ENCODE data around the gene TAF11L12. TPM values are rescaled to one million over a fixed set of nuclear protein-coding genes. Genes with fewer than 3 reads are reported as not detected.
"Not testable (repeated sequence)": the region's sequence is repeated elsewhere in the genome, so short reads cannot be mapped to it uniquely, and the experiment has no call there.

TAF11L12 gene
- total RNA-seq, 2 experiments from 2014 or later: not detected

DNA sequence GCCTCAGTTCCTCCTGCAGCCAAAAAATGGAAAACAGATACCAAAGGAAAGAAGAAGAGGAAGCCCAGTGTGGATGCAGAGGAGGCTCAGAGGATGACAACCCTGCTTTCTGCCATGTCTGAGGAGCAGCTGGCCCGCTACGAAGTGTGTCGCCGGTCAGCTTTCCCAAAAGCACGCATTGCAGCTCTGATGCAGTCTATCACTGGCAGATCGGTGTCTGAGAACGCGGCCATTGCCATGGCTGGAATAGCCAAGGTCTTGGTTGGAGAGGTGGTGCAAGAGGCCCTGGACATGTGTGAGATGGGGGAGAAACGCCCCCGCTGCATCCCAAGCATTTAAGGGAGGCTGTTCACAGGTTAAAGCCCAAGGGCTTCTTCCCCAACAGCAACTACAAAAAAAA lies 39.0 kb downstream of the TAF11L12 start:
- CTCF ChIA-PET, DNase-seq, H3K4me3 Mint-ChIP-seq, H3K36me3 Mint-ChIP-seq, H3K27ac Mint-ChIP-seq, H3K27me3 Mint-ChIP-seq, ATAC-seq, H3K4me1 Mint-ChIP-seq: not testable (repeated sequence)
- H3K9me3 Mint-ChIP-seq (ENCODE audit: low read depth): peaks cover 20% of the 10 kb centered on the region

GRCh38 chr5:17655201-17655759 lies 45.1 kb downstream of the TAF11L12 start:
- H3K27ac Mint-ChIP-seq, H3K4me1 Mint-ChIP-seq, DNase-seq, H3K27me3 Mint-ChIP-seq, H3K36me3 Mint-ChIP-seq, ATAC-seq, H3K4me3 Mint-ChIP-seq, CTCF ChIA-PET: not testable (repeated sequence)
- H3K9me3 Mint-ChIP-seq (ENCODE audit: low read depth): peaks cover 18% of the 10 kb centered on the region

DNA sequence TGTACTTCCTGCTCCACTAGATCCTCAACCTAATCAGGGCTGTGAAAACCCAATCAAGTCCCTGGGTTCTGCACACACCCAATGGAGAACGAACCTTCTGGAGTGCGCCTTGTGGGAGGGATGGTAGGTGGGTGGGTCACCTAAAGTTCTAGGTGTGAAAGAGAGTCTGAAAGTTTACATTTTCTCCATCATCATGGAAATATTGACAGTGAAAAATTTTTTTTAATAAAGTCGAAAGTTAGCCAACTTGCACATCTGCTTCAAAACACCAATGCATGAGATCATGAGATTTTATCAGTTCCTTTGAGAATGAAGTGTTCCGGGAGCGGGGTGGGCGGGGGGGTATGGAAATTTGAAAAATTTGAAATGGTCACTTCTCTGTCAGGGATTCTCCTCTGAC lies 45.7 kb downstream of the TAF11L12 start:
- no peaks in the 10 kb centered on the region for H3K27me3 Mint-ChIP-seq
- no peak overlapping the region for H3K4me3 Mint-ChIP-seq

More for the DNA sequence above, 45.7 kb downstream of the TAF11L12 start:
- Mint-ChIP-seq H3K27ac (no peak overlapping the region), H3K36me3 (no peaks in the 10 kb centered on the region), H3K4me1 (no peaks in the 10 kb centered on the region), H3K9me3 (ENCODE audit: low read depth) (peaks cover 18% of the 10 kb centered on the region)
- no peak for DNase-seq
- CTCF ChIA-PET: no interaction called here
- ATAC-seq: no peak

Other genes with a start within 250 kb of the TAF11L12 start
- gene TAF11L2, start 112.2 kb upstream of the TAF11L12 start, total RNA-seq: not detected
- gene TAF11L3, start 92.0 kb upstream of the TAF11L12 start, total RNA-seq: not detected
- gene TAF11L4, start 88.6 kb upstream of the TAF11L12 start, total RNA-seq: not detected
- not detected for gene TAF11L5, start 85.2 kb upstream of the TAF11L12 start, total RNA-seq
- gene TAF11L6, start 81.7 kb upstream of the TAF11L12 start, total RNA-seq: not detected
- gene TAF11L7, start 24.6 kb upstream of the TAF11L12 start, total RNA-seq: not detected
- not detected for gene TAF11L8, start 19.4 kb upstream of the TAF11L12 start, total RNA-seq
- gene TAF11L9, start 16.0 kb upstream of the TAF11L12 start, total RNA-seq: not detected
- gene TAF11L10, start 12.6 kb upstream of the TAF11L12 start, total RNA-seq: not detected
- gene TAF11L11, start 6.2 kb upstream of the TAF11L12 start, total RNA-seq: not detected
- gene TAF11L13, start 21.7 kb downstream of the TAF11L12 start, total RNA-seq: not detected
- gene TAF11L14, start 24.1 kb downstream of the TAF11L12 start, total RNA-seq: not detected